Measurements from ENCODE around the gene RRH.

DNA sequence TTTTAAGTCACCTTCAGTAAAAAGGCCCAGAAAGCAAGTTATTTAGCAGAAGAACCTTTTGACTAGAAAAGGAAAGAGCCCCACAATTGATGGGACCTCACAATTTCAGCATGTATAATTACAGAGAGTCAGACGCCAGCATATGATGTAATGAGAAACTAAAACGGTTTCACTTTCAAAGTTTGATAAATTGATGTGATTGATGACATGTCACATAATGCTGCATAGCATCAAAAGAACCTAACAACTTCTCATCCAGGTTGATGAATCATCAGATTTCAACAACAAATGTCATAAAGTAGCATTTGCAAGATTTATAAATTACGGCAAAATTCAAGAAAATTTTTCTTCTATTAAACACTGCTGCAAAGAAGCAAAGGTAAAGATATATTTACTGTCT lies 16.1 kb upstream of the RRH start:
- TF ChIP-seq POLR2A (IDR thresholded peaks at IDR 0.05; ENCODE audit: low read depth, low read length) (no peak), FOS (IDR thresholded peaks at IDR 0.05; ENCODE audit: low read depth, low read length) (no peak), RAD21 (IDR thresholded peaks at IDR 0.05; ENCODE audit: low read length) (no peak), RFX5 (IDR thresholded peaks at IDR 0.05; ENCODE audit: low read depth, low read length) (no peak), MAZ (IDR thresholded peaks at IDR 0.05; ENCODE audit: borderline replicate concordance, low read depth, low read length) (no peak), CEBPB (IDR thresholded peaks at IDR 0.05; ENCODE audit: low read depth, low read length) (no peak), BHLHE40 (IDR thresholded peaks at IDR 0.05; ENCODE audit: low read depth, low read length) (no peak), NFE2L2 (IDR thresholded peaks at IDR 0.05; ENCODE audit: low read depth, low read length) (no peak), MAFK (IDR thresholded peaks at IDR 0.05; ENCODE audit: low read depth, low read length) (no peak), SMC3 (IDR thresholded peaks at IDR 0.05; ENCODE audit: low read depth, low read length) (no peak)
- TF ChIP-seq, protein P1, sequence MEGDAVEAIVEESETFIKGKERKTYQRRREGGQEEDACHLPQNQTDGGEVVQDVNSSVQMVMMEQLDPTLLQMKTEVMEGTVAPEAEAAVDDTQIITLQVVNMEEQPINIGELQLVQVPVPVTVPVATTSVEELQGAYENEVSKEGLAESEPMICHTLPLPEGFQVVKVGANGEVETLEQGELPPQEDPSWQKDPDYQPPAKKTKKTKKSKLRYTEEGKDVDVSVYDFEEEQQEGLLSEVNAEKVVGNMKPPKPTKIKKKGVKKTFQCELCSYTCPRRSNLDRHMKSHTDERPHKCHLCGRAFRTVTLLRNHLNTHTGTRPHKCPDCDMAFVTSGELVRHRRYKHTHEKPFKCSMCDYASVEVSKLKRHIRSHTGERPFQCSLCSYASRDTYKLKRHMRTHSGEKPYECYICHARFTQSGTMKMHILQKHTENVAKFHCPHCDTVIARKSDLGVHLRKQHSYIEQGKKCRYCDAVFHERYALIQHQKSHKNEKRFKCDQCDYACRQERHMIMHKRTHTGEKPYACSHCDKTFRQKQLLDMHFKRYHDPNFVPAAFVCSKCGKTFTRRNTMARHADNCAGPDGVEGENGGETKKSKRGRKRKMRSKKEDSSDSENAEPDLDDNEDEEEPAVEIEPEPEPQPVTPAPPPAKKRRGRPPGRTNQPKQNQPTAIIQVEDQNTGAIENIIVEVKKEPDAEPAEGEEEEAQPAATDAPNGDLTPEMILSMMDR (conservative IDR thresholded peaks at IDR 0.05; ENCODE audit: low read depth, low read length), result no peak
- TF ChIP-seq, protein P2, sequence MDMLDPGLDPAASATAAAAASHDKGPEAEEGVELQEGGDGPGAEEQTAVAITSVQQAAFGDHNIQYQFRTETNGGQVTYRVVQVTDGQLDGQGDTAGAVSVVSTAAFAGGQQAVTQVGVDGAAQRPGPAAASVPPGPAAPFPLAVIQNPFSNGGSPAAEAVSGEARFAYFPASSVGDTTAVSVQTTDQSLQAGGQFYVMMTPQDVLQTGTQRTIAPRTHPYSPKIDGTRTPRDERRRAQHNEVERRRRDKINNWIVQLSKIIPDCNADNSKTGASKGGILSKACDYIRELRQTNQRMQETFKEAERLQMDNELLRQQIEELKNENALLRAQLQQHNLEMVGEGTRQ (IDR thresholded peaks at IDR 0.05; ENCODE audit: low read depth, low read length), result no peak
